HEK293T (cell line): ENCODE data around the gene CERK.
"Not testable (repeated sequence)": the region's sequence is repeated elsewhere in the genome, so short reads cannot be mapped to it uniquely, and the experiment has no call there.

ENCODE experiments used
- CTCF ChIA-PET: fragments of 350-600 bp; formaldehyde crosslinking; extraction: SDS; loops from one replicate; lab custom pipeline; 2021; ENCODE audit warnings: antibody characterized with exemption, inconsistent platforms; lab: Yijun Ruan, JAX
- POLR2A ChIA-PET: fragments of 350-600 bp; formaldehyde crosslinking; extraction: SDS; loops from one replicate; lab custom pipeline; 2020; ENCODE audit warnings: antibody characterized with exemption, inconsistent platforms; lab: Yijun Ruan, JAX
- DNase-seq: peaks from one replicate; pipeline ENCODE4 v3.0.0; 2012; ENCODE audit warnings: mixed read lengths; ENCODE audit errors: extremely low spot score
- ARNT ChIP-seq: fragments of 450-650 bp; IDR thresholded peaks from 2 replicates; pipeline ENCODE4 v1.6.1; 2017; ENCODE audit warnings: mild to moderate bottlenecking
- BHLHE40 ChIP-seq: fragments of 450-650 bp; IDR thresholded peaks from 2 replicates; pipeline ENCODE4 v1.6.1; 2016; ENCODE audit warnings: mild to moderate bottlenecking, moderate library complexity, borderline replicate concordance
- CTBP1 ChIP-seq: fragments of 450-650 bp; IDR thresholded peaks from 2 replicates; pipeline ENCODE4 v1.6.1; 2016; ENCODE audit warnings: borderline replicate concordance
- ELF4 ChIP-seq: fragments of 450-650 bp; IDR thresholded peaks from 2 replicates; pipeline ENCODE4 v1.6.1; 2017; ENCODE audit warnings: antibody characterized with exemption
- FOXA1 ChIP-seq: fragments of 450-650 bp; IDR thresholded peaks from 2 replicates; pipeline ENCODE4 v1.6.1; 2016; ENCODE audit warnings: mild to moderate bottlenecking
- FOXK2 ChIP-seq: fragments of 450-650 bp; IDR thresholded peaks from 2 replicates; pipeline ENCODE4 v1.6.1; 2016; ENCODE audit warnings: mild to moderate bottlenecking
- FOXM1 ChIP-seq: fragments of 450-650 bp; IDR thresholded peaks from 2 replicates; pipeline ENCODE4 v1.6.1; 2017; ENCODE audit warnings: mild to moderate bottlenecking, borderline replicate concordance
- HDGF ChIP-seq: fragments of 450-650 bp; IDR thresholded peaks from 2 replicates; pipeline ENCODE4 v1.6.1; 2017; ENCODE audit warnings: antibody characterized with exemption, borderline replicate concordance
- L3MBTL2 ChIP-seq: fragments of 450-650 bp; conservative IDR thresholded peaks from 2 replicates; pipeline ENCODE4 v1.6.1; 2016; ENCODE audit warnings: mild to moderate bottlenecking
- LEF1 ChIP-seq: fragments of 450-650 bp; IDR thresholded peaks from 2 replicates; pipeline ENCODE4 v1.6.1; 2017; ENCODE audit warnings: mild to moderate bottlenecking, borderline replicate concordance
- NFRKB ChIP-seq: fragments of 450-650 bp; IDR thresholded peaks from 2 replicates; pipeline ENCODE4 v1.6.1; 2016; ENCODE audit warnings: mild to moderate bottlenecking, moderate library complexity
- PKNOX1 ChIP-seq: fragments of 450-650 bp; IDR thresholded peaks from 2 replicates; pipeline ENCODE4 v1.6.1; 2016
- SP1 ChIP-seq: fragments of 450-650 bp; IDR thresholded peaks from 2 replicates; pipeline ENCODE4 v1.6.1; 2017
- SUZ12 ChIP-seq: fragments of 450-650 bp; IDR thresholded peaks from 2 replicates; pipeline ENCODE4 v1.6.1; 2016; ENCODE audit warnings: mild to moderate bottlenecking
- TARDBP ChIP-seq: fragments of 450-650 bp; IDR thresholded peaks from 2 replicates; pipeline ENCODE4 v1.6.1; 2016
- ZNF384 ChIP-seq: fragments of 450-650 bp; IDR thresholded peaks from 2 replicates; pipeline ENCODE4 v1.6.1; 2016

Gene CERK

DNA sequence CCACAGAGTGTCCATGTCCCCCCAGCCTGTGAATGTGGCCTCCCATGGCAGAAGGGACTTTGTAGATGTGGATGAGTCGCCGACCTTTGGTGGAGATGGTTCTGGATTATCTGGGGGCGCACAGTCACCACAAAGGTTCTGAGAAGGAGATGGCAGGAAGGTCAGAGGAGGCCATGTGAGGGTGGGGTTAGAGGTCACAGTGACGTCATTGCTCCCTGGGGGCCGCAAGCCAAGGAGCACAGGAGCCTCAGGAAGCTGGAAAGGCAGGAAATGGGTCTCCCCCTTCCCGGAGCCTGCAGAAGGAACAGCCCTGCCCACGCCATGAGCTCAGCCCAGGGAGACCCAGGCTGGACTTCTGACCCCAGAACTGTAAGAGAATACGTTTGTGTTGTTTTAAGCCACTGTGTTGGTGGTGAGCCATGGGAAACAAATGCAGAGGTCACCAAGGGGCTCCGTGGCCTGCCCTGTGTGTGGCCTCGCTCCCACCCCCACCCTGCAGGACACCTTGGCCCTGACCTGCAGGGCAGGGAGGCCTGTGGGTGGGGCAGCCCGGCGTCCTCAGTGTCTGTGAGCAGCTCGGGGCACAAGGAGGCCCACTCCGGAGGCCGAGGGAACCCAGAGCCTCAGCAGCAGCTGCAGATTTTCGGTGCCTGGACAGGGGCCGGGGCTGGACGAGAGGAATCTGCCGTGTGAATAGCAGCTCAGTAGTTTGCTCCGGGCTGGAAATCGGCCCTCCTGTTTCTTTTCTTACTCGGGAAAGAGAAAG, 85.8 kb downstream of the CERK start:
- DNase-seq, result no peak
- TF ChIP-seq HDGF (no peak), L3MBTL2 (no peak), FOXM1 (no peak), ZNF384 (no peak), PKNOX1 (no peak), FOXK2 (no peak), CTBP1 (no peak), ARNT (no peak), SUZ12 (no peak), TARDBP (no peak), LEF1 (no peak), ELF4 (no peak)
- CTCF ChIA-PET, result no interaction called here
- POLR2A ChIA-PET, result no interaction called here

DNA sequence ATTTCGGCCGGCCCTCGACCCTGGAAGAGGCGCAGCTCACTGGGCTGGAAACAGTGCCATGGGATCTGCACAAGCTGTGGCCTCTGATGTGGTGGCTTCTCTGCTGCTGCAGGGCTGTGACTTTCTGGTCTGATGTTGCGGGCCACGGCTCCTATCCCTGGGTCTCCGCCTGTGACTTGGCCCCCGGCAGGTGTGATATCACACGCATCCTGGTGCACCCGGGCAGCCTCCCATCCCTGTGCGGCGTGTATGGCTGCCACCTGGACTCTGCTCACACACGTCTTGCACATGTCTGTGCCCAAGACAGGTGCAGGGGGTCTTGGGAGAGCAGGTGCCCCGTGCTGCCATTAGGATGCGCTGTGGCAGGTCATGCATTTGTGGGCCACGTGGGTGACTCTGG, 86.7 kb downstream of the CERK start:
- no peak for DNase-seq
- POLR2A ChIA-PET, result no interaction called here
- CTCF ChIA-PET, result no interaction called here
- no peak for TF ChIP-seq ZNF384
- no peak for TF ChIP-seq ARNT
- no peak for TF ChIP-seq FOXA1
- no peak for TF ChIP-seq SP1
- TF ChIP-seq SUZ12, result no peak
- TF ChIP-seq BHLHE40, result no peak
- no peak for TF ChIP-seq ELF4
- TF ChIP-seq PKNOX1, result no peak
- no peak for TF ChIP-seq LEF1
- TF ChIP-seq FOXM1, result no peak
- no peak for TF ChIP-seq TARDBP
- TF ChIP-seq L3MBTL2, result no peak

GRCh38 chr22:46650078-46650810, 87.8 kb downstream of the CERK start:
- DNase-seq, result no peak
- POLR2A ChIA-PET, result no interaction called here

DNA sequence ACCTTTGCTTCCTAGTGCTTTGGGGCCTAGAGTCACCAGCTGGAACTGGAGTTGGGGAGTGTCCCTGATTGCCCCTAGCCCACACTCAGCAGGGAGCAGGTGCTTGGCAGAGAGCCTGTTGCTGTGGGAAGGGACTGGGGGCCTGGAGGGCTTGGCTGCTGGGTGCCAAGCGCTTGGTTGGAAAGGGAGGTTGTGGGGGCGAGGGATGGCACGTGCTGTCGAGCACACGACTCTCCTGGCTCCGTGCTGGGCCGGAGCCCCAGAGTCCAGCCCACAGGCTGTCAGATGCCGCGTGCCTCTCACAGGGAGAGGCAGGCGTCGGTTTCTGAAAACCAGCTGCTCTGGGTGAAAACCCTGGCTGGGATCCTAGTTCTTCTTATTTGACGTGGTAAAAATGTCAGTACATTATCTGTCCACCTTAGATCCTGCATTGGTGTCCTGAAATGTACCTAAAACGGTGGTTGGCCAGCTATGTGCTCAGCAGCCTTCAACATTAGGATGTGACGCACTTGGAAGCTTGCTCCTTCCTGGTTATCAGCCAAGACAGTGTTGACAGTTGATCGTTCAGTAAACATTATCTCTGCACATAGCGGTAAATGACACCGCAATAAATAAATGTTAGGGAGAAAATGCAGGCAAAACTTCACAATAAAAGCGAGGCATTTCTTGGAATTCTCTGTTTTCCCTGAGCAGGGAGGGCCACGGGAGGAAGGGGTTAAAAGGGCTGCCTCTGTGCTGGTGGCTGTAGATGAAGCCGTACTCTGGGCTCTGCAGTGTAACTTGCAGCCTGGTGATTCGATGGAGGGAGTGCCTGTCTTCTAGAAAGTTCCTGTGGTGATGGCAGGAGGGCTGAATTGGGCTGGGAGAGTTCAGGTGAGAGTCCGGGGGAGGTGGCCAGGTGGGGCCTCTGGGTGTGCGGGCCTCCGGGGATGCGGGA, 88.6 kb downstream of the CERK start:
- POLR2A ChIA-PET, result no interaction called here
- no peak for DNase-seq
- TF ChIP-seq FOXA1, result no peak
- no peak for TF ChIP-seq SUZ12
- TF ChIP-seq SP1, result no peak
- no peak for TF ChIP-seq BHLHE40
- TF ChIP-seq FOXM1, result no peak
- TF ChIP-seq ELF4, result no peak
- no peak for TF ChIP-seq ARNT
- TF ChIP-seq HDGF, result no peak
- no peak for TF ChIP-seq L3MBTL2
- CTCF ChIA-PET, result interaction anchor here (0.6 kb wide), 1 partner anchor 9 kb away, joined by 3 read pairs; no protein-coding TSS in a partner anchor

More at GRCh38 chr22:46650078-46650810, 87.8 kb downstream of the CERK start:
- TF ChIP-seq ZNF384 (no peak), SP1 (no peak), FOXM1 (no peak), BHLHE40 (no peak), CTBP1 (no peak), ELF4 (no peak), SUZ12 (no peak), PKNOX1 (no peak), NFRKB (no peak), L3MBTL2 (no peak), LEF1 (no peak), ARNT (no peak), TARDBP (no peak), HDGF (no peak)
- CTCF ChIA-PET, result no interaction called here

- DNase-seq, POLR2A ChIA-PET, CTCF ChIA-PET: not testable (repeated sequence)
These were observed 89.7 kb downstream of the CERK start for GRCh38 chr22:46648225-46648820.
